Measurements from ENCODE around the gene BACH1.

BACH1 gene

DNA sequence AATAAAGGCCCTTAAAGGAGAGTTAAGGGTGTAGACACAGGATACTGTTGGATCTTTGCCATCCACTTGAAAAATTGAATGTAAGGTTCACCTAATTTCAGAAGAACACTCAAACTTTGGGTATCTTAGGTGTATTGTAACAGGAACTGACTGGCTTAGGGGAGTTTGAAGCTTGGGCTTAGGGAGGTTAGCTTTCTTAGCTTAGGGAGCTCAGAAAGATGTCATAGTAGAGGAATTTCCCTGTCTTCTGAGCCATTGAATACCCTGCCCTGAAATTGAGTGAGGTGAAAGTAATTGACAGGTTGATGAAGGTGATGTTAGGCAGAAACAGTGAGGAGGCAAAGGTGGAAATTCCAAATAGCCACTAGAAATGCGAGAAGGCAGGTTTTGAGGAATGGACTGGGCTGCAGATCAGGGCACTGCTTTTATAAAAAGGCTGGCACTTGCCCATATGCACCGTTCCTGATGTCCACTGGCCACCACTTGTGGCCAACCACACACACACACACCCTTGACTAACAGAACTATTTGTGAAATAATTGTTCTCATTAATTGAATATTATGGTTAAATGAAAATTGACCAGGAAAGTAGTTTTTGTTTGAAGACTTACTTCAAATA, 16.5 kb downstream of the BACH1 start:
- no peak for DNase-seq (ENCODE audit: low read depth)

- DNase-seq (ENCODE audit: low read depth), result no peak
These were observed 17.5 kb downstream of the BACH1 start for GRCh38 chr21:29316029-29316742.

- no peak for DNase-seq (ENCODE audit: low read depth)
These were observed 18.1 kb downstream of the BACH1 start for GRCh38 chr21:29316806-29317205.

GRCh38 chr21:29318354-29318753, 19.6 kb downstream of the BACH1 start:
- DNase-seq (ENCODE audit: low read depth), result no peak

DNA sequence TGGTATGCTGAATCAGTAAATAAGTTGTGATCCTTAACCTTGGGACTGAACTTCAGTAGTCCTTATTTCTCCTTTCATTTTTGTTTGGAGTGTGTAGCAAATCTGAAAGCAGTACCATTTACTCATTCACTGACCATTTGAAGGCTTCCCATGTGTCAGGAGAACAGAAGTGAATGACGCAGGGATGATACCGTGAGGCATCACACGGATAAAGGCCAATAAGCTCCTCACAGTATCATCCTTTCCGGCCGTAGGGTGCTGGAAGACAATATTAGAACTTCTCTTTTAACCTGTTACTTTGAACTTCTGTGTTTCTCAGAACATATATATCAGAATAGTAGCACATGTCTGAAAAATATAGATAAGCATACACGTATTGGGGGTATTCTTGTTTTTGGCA, 21.3 kb downstream of the BACH1 start:
- no peak for DNase-seq (ENCODE audit: low read depth)

- DNase-seq (ENCODE audit: low read depth), result no peak
These were observed 22.5 kb downstream of the BACH1 start for GRCh38 chr21:29321217-29321616.

DNA sequence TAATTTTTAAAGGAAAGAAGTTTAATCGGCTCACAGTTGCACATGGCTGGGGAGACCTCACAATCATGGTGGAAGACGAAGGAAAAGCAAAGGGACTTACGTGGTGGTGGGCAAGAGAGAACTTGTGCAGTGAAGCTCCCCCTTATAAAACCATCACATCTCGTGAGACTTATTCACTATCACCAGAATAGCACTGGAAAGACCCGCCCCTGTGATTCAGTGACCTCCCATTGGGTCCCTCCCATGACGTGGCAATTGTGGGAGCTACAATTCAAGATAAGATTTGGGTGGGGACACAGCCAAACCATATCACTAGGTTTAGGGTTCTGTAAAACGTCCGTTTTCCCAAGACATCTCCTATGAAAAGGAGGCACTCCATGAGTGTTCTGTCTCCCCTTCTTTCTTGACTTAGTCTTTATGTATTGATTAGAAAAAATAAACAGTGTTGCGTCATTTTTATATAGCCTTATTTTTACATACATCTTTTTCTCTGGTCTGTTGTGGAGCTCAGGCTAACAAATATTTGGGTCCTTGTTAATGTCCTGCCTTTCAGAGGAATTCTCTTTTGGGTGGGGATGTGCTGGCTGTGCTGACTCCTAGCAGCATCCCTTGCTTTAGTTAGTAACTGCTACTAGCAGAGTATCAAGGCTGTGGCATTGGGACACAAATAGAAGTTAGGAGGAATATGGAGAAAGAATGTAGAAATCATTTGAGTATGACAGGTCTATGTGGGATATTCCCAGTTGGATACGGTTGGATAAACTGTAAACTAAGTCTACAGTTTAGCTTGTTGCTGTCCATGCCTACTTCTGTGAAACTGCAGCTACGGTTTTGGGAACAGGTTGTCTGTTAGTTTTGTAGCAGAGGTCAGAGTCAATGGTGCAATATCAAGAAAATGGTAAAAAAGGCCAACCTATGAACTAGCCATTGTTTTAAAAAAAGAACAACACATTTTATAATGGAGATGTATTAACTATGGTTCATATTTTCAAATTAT, 23.5 kb downstream of the BACH1 start:
- no peak for DNase-seq (ENCODE audit: low read depth)

GRCh38 chr21:29323189-29323588, 24.5 kb downstream of the BACH1 start:
- no peak for DNase-seq (ENCODE audit: low read depth)

DNA sequence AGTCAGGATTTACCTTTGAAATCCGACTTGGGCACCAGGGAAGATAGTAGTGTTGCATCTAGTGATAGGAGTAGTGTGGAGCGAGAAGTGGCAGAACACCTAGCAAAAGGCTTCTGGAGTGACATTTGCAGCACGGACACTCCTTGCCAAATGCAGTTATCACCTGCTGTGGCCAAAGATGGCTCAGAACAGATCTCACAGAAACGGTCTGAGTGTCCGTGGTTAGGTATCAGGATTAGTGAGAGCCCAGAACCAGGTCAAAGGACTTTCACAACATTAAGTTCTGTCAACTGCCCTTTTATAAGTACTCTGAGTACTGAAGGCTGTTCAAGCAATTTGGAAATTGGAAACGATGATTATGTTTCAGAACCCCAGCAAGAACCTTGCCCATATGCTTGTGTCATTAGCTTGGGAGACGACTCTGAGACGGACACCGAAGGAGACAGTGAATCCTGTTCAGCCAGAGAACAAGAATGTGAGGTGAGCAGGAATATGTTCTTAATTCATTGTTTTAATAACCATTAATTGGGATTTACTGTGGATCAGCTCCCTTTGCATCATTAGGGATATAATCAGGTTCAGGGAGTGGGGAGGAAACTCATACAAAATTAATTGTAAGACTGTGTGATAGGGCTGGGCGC, 28.3 kb downstream of the BACH1 start:
- no peak for DNase-seq (ENCODE audit: low read depth)

DNA sequence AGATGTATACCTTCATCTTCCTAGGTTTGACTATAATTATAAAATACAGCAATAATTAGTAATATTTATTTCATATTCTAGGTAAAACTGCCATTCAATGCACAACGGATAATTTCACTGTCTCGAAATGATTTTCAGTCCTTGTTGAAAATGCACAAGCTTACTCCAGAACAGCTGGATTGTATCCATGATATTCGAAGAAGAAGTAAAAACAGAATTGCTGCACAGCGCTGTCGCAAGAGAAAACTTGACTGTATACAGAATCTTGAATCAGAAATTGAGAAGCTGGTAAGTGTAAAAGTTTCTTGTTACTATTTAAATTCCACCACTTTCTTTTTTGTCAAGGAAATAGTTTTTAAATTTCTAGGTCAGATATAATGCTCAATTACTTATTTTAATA, 30.7 kb downstream of the BACH1 start:
- no peak for DNase-seq (ENCODE audit: low read depth)

DNA sequence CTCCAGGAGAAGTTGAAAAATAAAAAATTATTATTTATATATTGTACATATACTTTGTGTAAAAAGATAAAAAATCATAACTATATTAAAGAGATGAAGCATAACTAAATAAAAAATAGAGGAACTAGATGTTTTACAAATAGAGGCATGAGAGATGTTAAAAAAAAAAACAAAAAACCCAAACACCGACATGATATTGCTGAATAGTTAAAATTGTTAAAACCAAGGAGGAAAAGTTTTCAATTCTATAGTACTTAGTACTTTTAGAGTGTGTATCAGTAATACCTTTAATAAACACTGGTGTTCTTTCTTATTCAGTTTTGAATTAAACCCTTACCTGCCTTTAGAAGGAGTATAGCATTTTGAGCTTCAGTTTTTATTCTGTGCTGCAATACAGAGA, 32.1 kb downstream of the BACH1 start:
- no peak for DNase-seq (ENCODE audit: low read depth)

GRCh38 chr21:29332461-29333362, 34.0 kb downstream of the BACH1 start:
- no peak for DNase-seq (ENCODE audit: low read depth)

DNA sequence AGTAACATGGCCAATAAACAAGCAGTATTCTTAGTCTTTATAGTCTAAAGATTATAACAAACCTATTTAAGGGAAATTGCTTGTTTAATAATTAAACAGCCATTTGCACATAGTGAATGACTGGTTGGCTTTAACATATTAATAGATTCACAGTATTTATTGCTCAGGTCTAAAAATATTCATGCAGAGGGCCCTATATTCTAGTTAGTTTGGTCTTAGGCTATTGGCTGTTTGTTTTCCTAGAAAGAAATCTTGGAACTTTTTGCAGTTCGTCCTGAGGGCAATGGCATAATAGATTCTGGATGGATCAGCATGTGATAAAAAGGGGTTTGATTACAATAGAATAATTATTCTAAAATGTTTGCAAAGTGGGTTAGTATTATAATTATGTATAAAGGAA, 34.7 kb downstream of the BACH1 start:
- no peak for DNase-seq (ENCODE audit: low read depth)

DNA sequence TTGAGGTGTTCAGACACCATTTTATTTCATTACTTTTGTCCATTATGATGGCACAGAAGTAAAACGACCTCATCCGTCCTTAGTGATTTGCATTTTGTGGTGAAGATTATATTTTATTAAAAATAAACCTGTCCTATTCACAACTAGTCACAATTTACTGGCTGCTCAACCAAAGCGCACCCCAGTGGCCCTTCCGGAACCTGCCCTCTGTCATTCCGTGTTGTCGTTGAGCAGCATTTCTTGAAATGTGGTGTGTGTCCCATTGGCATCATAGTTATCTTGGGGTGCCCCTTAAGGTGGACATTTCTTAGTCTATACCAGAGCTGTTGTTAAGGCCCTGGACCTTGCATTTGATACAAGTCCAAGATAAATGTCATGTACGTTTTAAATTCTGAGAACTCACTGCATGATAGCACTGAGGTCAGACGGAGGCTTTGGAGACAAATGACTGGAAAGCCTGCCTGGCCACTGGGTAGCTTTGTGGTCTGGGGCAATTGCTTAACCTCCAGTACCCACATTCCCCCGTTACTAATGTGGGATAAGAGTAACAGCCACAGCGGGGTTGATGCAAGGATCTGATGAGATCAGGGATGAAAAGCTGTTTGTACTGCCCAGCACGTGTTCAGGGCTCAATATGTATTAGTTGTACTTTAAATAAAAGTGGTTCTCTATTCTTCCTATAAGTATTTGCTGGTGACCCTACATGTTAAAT, 36.2 kb downstream of the BACH1 start:
- DNase-seq (ENCODE audit: low read depth), result no peak

GRCh38 chr21:29335720-29336119, 37.0 kb downstream of the BACH1 start:
- no peak for DNase-seq (ENCODE audit: low read depth)

DNA sequence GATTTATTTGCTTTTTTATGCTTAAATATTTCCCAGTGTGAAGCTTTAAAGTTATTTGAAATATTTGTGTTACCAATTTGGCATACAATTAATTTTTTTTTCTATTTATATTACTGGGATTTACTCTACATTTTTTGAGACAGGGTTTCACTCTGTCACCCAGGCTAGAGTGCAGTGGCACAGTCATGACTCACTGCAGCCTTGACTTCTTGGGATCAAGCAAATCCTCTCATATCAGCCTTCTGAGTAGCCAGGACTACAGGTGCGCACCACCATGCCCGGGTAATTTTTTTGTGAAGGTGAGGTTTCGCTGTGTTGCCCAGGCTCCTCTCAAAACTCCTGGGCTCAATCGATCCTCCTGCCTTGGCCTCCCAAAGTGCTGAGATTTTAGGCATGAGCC, 39.5 kb downstream of the BACH1 start:
- DNase-seq (ENCODE audit: low read depth), result no peak

GRCh38 chr21:29340228-29340627, 41.5 kb downstream of the BACH1 start:
- DNase-seq (ENCODE audit: low read depth), result no peak

DNA sequence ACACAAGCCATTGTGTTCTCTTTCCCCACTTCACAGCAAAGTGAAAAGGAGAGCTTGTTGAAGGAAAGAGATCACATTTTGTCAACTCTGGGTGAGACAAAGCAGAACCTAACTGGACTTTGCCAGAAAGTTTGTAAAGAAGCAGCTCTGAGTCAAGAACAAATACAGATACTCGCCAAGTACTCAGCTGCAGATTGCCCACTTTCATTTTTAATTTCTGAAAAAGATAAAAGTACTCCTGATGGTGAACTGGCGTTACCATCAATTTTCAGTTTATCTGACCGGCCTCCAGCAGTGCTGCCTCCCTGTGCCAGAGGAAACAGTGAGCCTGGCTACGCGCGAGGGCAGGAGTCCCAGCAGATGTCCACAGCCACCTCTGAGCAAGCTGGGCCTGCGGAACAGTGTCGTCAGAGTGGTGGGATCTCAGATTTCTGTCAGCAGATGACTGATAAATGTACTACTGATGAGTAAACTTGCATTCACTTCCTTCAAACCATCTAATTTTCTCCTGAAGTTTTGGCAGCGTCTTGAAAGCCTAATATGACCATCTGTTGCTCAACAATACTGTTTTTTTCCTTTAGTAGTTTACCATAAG, 43.7 kb downstream of the BACH1 start:
- no peak for DNase-seq (ENCODE audit: low read depth)

- DNase-seq (ENCODE audit: low read depth), result no peak
These were observed 44.8 kb downstream of the BACH1 start for GRCh38 chr21:29343519-29343918.

DNA sequence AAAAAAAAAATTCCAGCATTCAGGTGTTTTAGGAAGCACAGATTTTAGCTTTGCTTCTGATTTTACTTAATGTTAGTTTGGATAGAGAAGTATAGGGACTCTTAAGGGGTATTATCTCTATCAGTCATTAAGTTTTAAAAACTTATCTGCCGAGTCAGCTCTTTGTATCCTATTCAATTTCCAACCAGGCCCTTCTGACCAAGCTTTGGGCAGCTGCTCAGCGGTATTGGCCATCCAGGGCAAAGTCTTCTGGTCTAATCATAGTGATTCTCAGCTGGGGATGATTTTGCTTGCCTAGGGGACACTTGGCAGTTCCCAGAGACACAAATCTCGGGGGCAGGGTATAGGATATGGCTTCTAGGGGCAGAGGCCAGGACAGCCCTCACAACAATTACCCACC, 47.6 kb downstream of the BACH1 start:
- DNase-seq (ENCODE audit: low read depth), result no peak

Measured in activated T-helper 1 cell treated with Interleukin-2 at 50 U/mL for 16 hours (primary cell).